IMR-90 (cell line): Measurements from ENCODE around the gene MAP4.
A peak's percentile ranks its signal among the peaks of the same experiment; 100 is the strongest.

ENCODE experiments used
- BHLHE40 ChIP-seq: fragments of 150-350 bp; IDR thresholded peaks from 2 replicates; pipeline ENCODE4 v1.6.1; 2016; ENCODE audit warnings: mild to moderate bottlenecking, low read depth, low read length
- CHD1 ChIP-seq: IDR thresholded peaks from 2 replicates; pipeline ENCODE4 v1.6.1; 2012; ENCODE audit warnings: low read depth, low read length, improper control_type of control experiment
- MAFK ChIP-seq: IDR thresholded peaks from 2 replicates; pipeline ENCODE4 v1.6.1; 2012; ENCODE audit warnings: low read depth, low read length, improper control_type of control experiment
- POLR2A ChIP-seq: IDR thresholded peaks from 2 replicates; pipeline ENCODE4 v1.6.1; 2012; ENCODE audit warnings: mild to moderate bottlenecking, low read depth, low read length
- RAD21 ChIP-seq: IDR thresholded peaks from 2 replicates; pipeline ENCODE4 v1.6.1; 2012; ENCODE audit warnings: low read length, improper control_type of control experiment
- SMC3 ChIP-seq: fragments of 150-350 bp; IDR thresholded peaks from 2 replicates; pipeline ENCODE4 v1.6.1; 2016; ENCODE audit warnings: low read depth, mild to moderate bottlenecking, antibody characterized with exemption, low read length, moderate library complexity
- TF ChIP-seq, protein P1 (sequence below): conservative IDR thresholded peaks from 2 replicates; pipeline ENCODE4 v1.5.1; 2012; ENCODE audit warnings: mild to moderate bottlenecking, low read depth, low read length, improper control_type of control experiment
- TF ChIP-seq, protein P2 (sequence below): fragments of 150-350 bp; IDR thresholded peaks from 2 replicates; pipeline ENCODE4 v1.6.1; 2017; ENCODE audit warnings: mild to moderate bottlenecking, antibody characterized with exemption, low read length, low read depth
- TF ChIP-seq, protein P3 (sequence below): fragments of 150-350 bp; IDR thresholded peaks from 2 replicates; pipeline ENCODE4 v1.6.1; 2016; ENCODE audit warnings: low read depth, mild to moderate bottlenecking, low read length, moderate library complexity, borderline replicate concordance

DNA sequence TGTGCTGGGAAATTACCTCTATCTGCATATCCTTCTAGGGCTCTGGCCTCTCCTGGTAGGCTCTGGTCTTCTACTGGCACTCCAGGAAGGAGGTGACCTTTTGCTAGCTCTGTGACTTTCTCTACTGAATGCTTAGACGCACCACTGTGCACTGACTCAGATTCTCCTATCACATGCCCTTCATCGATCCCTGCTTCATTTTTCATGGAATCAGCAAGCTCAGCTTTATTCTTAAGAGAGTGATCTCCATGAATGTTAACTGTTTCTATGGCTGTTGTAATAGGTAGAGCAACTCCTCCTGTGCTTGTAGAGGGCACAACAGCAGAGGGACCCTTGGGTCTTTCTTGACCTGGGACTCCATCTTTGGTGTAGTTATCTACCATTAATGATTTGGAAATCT lies 106.6 kb downstream of the MAP4 start:
- TF ChIP-seq BHLHE40 (no peak), POLR2A (no peak), RAD21 (no peak), CHD1 (no peak), MAFK (peak; percentile 36; the same call in 1 of the 2 replicates), SMC3 (no peak)
- TF ChIP-seq, protein P1, sequence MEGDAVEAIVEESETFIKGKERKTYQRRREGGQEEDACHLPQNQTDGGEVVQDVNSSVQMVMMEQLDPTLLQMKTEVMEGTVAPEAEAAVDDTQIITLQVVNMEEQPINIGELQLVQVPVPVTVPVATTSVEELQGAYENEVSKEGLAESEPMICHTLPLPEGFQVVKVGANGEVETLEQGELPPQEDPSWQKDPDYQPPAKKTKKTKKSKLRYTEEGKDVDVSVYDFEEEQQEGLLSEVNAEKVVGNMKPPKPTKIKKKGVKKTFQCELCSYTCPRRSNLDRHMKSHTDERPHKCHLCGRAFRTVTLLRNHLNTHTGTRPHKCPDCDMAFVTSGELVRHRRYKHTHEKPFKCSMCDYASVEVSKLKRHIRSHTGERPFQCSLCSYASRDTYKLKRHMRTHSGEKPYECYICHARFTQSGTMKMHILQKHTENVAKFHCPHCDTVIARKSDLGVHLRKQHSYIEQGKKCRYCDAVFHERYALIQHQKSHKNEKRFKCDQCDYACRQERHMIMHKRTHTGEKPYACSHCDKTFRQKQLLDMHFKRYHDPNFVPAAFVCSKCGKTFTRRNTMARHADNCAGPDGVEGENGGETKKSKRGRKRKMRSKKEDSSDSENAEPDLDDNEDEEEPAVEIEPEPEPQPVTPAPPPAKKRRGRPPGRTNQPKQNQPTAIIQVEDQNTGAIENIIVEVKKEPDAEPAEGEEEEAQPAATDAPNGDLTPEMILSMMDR: no peak
- TF ChIP-seq, protein P2, sequence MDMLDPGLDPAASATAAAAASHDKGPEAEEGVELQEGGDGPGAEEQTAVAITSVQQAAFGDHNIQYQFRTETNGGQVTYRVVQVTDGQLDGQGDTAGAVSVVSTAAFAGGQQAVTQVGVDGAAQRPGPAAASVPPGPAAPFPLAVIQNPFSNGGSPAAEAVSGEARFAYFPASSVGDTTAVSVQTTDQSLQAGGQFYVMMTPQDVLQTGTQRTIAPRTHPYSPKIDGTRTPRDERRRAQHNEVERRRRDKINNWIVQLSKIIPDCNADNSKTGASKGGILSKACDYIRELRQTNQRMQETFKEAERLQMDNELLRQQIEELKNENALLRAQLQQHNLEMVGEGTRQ: no peak
- TF ChIP-seq, protein P3, sequence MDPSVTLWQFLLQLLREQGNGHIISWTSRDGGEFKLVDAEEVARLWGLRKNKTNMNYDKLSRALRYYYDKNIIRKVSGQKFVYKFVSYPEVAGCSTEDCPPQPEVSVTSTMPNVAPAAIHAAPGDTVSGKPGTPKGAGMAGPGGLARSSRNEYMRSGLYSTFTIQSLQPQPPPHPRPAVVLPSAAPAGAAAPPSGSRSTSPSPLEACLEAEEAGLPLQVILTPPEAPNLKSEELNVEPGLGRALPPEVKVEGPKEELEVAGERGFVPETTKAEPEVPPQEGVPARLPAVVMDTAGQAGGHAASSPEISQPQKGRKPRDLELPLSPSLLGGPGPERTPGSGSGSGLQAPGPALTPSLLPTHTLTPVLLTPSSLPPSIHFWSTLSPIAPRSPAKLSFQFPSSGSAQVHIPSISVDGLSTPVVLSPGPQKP: no peak
